Stomach smooth muscle (tissue), 2 donors: Measurements from ENCODE around the gene PPP2R5B.

Experiments used
- H3K27ac ChIP-seq: one replicate; pipeline ENCODE4 v1.7.0; 2013; ENCODE audit warnings: mild to moderate bottlenecking, low read length, inconsistent platforms
- H3K27me3 ChIP-seq, 2 donors: one replicate each; pipeline ENCODE4 v1.7.0; 2013; ENCODE audit warnings: low read length in 2 of 2; ENCODE audit not compliant: insufficient read depth in 2 of 2, control insufficient read depth in 1 of 2
- H3K36me3 ChIP-seq, 2 donors: one replicate each; pipeline ENCODE4 v1.7.0; 2013; ENCODE audit warnings: low read length in 2 of 2; ENCODE audit not compliant: control insufficient read depth in 2 of 2, insufficient read depth in 2 of 2
- H3K4me1 ChIP-seq: one replicate; pipeline ENCODE4 v1.7.0; 2013; ENCODE audit warnings: low read length; ENCODE audit not compliant: control insufficient read depth, insufficient read depth
- H3K4me3 ChIP-seq, 2 donors: one replicate each; pipeline ENCODE4 v1.7.0; 2013; ENCODE audit warnings: low read length in 2 of 2
- H3K9ac ChIP-seq, 2 donors: one replicate each; pipeline ENCODE4 v1.7.0; 2013; ENCODE audit warnings: low read length in 2 of 2, mild to moderate bottlenecking in 1 of 2
- H3K9me3 ChIP-seq, 2 donors: one replicate each; pipeline ENCODE4 v1.7.0; 2013; ENCODE audit warnings: low read length in 2 of 2; ENCODE audit not compliant: control insufficient read depth in 2 of 2
- donor health status: healthy.
- donor health status: Pancreatic carcinoma.

Gene PPP2R5B

DNA sequence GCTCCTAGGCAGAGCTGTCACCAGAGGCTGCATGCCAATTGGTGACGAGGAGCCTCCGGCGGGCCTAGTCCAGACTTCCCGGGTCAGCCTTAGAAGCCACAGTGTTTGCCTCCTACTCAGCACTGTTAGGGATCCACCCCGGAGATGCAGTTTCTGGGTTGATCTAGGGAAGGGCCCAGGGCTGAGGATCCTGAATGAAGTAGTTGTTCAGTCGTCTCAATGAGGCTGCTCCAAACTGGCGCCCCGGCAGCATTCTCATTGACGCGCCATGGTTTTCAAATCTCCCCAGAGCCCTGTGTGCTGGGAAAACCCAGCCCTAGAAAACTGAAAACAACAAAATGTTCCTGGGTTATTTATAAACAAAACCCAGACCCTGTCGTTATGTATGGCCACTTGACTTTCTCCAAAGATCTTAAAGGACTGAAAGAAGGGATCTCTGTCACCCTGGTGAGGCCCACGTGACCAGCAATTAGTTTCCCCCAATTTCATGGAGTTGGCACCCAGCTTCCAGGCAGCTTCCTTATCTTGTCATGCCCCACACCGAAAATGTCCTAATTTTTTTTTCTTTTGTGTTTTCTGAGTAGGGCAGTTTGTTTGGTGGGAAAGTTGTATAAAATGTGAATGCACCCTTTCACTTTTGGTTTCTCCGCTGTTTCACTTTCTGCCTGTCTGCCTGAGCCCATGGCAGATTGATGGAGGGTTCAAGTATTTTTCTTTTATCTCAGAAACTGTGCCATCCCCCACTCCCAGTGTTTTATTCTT is 44.1 kb upstream of the PPP2R5B start:
- Histone ChIP-seq H3K27ac (peak overlapping the region; percentile 89), H3K27me3 (no peaks in the 10 kb centered on the region), H3K4me1 (peaks cover 29% of the 10 kb centered on the region), H3K9me3 (no peaks in the 10 kb centered on the region), H3K36me3 (no peaks in the 10 kb centered on the region), H3K9ac (no peak overlapping the region), H3K4me3 (no peak overlapping the region)

DNA sequence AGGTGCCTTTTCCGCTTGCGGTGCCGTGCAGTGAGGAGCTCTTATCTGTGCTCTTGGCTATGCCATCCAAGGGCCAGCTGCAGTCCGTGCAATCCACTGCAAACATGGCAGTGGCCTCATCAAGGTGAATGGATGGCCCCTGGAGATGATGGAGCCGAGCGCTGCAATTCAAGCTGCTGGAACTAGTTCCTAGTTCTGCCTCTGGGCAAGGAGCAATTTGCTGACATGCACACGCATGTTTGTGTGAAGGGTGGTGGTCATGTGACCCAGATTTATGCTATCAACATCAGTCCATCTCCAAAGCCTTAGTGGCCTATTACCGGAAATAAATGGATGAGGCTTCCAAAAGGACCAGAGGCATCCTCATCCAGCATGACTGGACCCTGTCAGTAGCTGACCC is 43.0 kb upstream of the PPP2R5B start:
- Histone ChIP-seq H3K9ac (no peak overlapping the region), H3K36me3 (no peaks in the 10 kb centered on the region), H3K4me3 (no peak overlapping the region), H3K27me3 (no peaks in the 10 kb centered on the region), H3K27ac (no peak overlapping the region), H3K4me1 (peaks cover 19% of the 10 kb centered on the region), H3K9me3 (no peaks in the 10 kb centered on the region)

DNA sequence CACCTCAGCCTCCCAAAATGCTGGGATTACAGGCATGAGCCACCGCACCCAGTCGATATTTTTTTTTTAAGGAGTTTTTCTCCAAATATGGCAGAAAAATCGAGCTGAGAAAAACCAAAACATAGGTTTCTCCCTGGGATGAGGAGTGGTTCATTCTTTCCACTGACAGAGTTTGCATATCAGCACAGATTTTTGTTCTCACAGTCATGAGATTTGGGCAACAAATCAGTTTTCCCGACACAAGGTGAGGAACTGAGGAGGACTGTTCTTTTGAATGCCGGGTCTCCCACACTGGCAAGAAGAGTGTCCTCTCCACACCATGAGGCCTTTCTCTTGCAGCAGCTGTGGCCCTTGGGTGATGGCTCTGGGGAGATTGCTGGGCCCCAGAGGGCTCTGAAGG is 42.2 kb upstream of the PPP2R5B start:
- no peak overlapping the region for H3K27ac ChIP-seq

DNA sequence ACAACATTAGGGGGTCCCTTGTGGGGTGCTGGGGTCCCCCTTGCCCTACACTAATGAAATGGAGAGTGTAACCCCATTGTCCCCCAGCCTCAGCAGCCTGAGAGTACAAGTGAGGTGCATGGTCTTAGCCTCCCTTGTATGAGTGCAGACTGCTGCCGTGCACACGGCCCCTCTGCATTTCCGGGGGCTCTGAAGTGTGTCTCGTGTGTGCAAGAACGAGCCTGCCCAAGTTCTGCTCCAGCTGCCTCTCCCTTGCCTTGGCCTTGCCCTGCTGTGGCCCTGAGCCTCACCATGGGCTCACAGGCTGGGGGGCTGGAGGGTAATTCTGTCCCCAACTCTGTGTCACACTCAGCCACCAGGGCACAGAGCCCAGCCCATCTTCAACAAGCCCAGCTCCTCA is 40.9 kb upstream of the PPP2R5B start:
- H3K27me3 ChIP-seq = no peaks in the 10 kb centered on the region
- no peak overlapping the region for H3K27ac ChIP-seq
- peaks cover 25% of the 10 kb centered on the region for H3K4me1 ChIP-seq
- H3K9ac ChIP-seq = no peak overlapping the region
- no peak overlapping the region for H3K4me3 ChIP-seq
- no peaks in the 10 kb centered on the region for H3K9me3 ChIP-seq
- H3K36me3 ChIP-seq = no peaks in the 10 kb centered on the region

More for the DNA sequence above, 42.2 kb upstream of the PPP2R5B start:
- Histone ChIP-seq H3K27me3 (no peaks in the 10 kb centered on the region), H3K4me1 (peaks cover 13% of the 10 kb centered on the region), H3K9me3 (no peaks in the 10 kb centered on the region), H3K4me3 (no peak overlapping the region), H3K9ac (no peak overlapping the region), H3K36me3 (no peaks in the 10 kb centered on the region)

DNA sequence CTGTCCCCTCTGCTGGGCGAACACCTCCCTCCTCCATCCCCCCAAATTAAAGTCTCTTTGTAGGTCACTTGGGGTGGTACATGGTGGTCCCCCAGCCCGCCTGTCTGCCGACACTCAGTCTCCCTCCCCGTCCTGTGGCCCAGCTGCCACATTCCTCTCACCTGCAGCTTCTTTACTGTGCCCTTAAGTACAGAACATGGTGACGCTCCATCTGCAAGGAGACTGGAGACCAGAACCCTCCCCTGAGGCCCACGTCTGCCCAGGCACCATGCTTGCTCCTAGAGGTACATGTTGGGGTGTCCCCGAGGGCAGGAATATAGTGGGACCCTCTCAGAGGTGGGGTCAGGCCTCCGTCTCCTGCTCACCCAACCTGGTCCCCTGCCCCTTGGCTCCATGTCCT is 40.5 kb upstream of the PPP2R5B start:
- Histone ChIP-seq H3K27ac (no peak overlapping the region), H3K36me3 (no peaks in the 10 kb centered on the region), H3K4me1 (peaks cover 22% of the 10 kb centered on the region), H3K27me3 (no peaks in the 10 kb centered on the region), H3K9ac (no peak overlapping the region), H3K9me3 (no peaks in the 10 kb centered on the region), H3K4me3 (no peak overlapping the region)

DNA sequence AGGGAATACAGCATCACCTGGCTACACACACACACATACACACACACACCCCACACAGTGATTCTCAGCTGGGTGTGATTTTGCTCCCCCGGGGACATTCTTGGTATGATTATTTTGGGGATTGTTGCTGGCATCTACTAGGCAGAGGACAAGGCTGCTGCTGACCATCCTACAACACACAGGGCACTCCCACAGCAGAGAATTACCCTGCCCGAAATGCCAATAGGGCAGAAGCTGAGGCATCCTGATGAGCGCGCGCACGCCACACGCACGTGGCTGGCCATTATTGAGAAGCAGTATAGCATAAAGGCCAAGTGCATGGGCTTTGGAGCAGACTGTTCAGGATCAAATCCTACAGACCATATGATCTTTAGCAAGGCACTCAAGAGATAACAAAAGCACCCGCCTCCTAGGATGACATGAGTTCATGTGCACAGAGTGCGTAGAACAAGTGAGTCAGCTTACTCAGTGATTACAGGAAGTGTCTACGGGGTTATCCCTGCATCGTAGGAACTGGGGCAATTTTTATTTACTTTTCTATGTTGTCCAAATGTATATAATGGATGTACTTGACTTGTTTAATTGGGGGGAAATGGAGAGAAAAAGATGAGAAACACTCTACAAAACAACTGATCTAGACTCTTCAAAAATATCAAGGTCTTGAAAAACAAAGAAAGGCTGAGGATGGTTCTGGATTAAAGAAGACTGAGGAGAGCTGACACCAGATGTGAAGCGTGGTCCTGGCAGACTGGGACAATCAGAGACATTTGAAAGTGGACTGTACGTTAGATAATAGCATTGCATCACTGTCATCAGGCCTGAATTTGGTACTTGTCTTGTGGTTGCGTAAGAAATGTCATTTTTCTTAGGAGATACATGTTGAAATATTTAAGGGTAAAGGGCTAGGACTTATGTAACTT is 38.9 kb upstream of the PPP2R5B start:
- Histone ChIP-seq H3K9me3 (no peaks in the 10 kb centered on the region), H3K4me3 (no peak overlapping the region), H3K27me3 (no peaks in the 10 kb centered on the region), H3K9ac (no peak overlapping the region), H3K27ac (no peak overlapping the region), H3K36me3 (no peaks in the 10 kb centered on the region), H3K4me1 (peaks cover 13% of the 10 kb centered on the region)

DNA sequence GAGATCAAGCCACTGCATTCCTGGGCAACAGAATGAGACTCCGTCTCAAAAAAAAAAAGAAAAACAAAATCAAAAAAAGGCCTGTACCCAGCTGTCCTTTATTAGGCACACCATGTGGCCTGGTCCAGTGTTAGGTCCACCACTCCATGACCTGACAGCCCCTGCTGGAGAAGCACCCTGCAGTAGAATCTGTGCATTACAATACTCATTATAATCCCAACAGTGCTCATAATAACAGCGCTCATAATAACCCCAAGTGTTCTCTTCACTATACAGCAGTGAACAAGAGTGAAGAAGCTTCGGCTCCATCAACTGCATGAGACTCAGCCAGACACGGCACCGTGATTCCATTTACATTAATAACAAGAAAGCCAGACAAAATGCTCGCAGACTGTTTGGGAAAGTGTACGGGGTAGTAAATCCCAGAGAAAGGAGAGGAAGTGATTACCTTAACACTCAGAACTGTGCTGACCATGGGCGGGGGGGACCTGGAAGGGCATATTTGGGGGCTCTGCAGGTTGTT is 37.2 kb upstream of the PPP2R5B start:
- H3K27ac ChIP-seq = peak overlapping the region; percentile 53
- peaks cover 13% of the 10 kb centered on the region for H3K4me1 ChIP-seq
- no peaks in the 10 kb centered on the region for H3K9me3 ChIP-seq
- H3K4me3 ChIP-seq = peak overlapping the region; percentile 40 to 71
- H3K36me3 ChIP-seq = no peaks in the 10 kb centered on the region
- no peaks in the 10 kb centered on the region for H3K27me3 ChIP-seq
- H3K9ac ChIP-seq = peak overlapping the region; percentile 64 to 69

DNA sequence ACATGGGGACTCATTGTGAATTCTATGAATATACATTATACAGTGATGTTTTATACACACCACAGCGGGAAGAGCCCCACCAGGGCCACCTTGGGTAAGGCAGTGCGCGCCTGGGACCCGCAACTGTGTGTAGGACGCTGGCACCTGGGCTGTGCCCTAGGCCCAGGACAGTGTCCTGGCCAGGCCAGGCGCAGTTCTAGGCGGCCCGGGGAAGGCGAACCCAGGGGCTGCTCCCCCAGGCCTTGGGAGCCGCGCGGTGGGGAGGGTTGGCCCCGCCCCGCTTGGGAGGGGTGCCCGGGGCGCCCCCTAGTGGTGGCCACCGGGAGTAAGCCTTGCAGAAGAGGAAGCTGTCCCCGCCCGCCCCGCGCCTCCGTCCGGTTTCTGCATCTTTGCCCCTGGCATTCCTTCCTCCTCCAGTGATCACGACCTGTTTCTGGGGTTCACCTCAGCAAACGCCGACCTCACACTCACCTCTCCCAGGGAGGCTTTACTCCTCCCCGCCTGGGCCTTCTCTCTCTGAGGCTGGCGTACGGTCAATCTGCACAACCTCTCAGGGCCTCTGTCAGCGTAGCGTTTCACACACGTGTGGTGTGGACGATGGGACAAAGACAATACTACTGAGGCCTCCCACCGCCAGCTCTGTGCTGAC is 36.6 kb upstream of the PPP2R5B start:
- Histone ChIP-seq H3K27ac (peak overlapping the region; percentile 53), H3K4me1 (peaks cover 13% of the 10 kb centered on the region), H3K9ac (peak overlapping the region; percentile 64 to 69), H3K36me3 (no peaks in the 10 kb centered on the region), H3K27me3 (no peaks in the 10 kb centered on the region), H3K4me3 (peak overlapping the region; percentile 59 to 71), H3K9me3 (no peaks in the 10 kb centered on the region)

DNA sequence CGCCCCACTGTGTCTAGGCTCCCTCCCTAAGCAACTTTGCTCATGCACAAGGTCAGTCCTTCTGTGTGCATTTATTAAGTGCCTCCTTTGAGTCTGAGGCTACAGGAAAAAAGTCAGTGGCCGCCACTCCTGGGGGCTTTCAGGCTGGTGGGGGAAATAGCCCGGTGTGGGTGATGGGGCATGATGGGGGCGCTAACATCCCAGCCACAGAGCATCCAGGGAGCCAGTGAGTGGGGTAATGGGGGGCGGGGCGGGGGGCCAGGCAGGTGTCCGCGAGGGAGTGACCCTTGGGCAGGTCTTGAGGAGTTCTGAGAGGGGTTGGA is 36.1 kb upstream of the PPP2R5B start:
- H3K27me3 ChIP-seq = no peaks in the 10 kb centered on the region
- no peak overlapping the region for H3K27ac ChIP-seq
- peaks cover 13% of the 10 kb centered on the region for H3K4me1 ChIP-seq
- H3K9ac ChIP-seq = peak overlapping the region; percentile 64 to 66
- no peaks in the 10 kb centered on the region for H3K9me3 ChIP-seq
- no peaks in the 10 kb centered on the region for H3K36me3 ChIP-seq
- peak overlapping the region; percentile 59 to 71 for H3K4me3 ChIP-seq

DNA sequence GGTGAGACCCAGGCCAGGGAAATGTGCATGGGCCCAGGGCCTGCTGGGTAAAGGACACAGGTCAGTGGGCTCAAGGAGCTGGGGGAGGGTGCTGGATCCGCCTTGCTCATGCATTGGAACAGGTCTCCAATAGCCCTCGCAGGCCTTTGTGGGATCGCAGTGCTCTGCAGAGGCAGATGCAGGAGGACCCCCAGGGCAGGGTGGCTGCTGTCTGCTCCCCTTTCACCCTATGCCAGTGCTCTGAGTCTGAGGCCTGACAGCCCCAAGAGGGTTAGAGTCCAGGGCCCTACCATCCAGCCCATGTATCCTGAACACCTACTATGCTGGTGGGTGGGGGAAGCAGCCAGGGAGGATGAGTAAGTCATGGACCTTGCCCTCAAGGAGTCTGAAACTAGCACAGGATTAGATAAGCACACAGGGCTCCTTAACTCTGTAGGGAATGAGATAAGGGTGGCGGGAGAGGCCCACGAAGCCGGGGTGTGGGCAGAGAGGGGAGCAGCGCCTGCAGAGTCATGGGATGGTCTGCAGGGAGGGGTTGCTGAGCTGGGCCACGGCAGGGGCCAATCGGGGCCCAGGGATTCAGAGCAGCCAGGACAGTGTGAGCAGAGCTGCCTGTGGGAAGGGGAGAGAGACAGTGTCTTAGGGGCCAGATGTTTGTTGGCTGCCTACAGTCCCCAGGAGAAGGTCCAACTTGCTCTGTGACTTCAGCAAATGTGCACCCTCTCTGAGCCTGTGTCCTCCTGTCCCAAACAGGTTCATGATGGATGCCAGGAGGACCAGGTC is 35.6 kb upstream of the PPP2R5B start:
- Histone ChIP-seq H3K4me3 (no peak overlapping the region), H3K9me3 (no peaks in the 10 kb centered on the region), H3K36me3 (no peaks in the 10 kb centered on the region), H3K9ac (no peak overlapping the region), H3K27me3 (no peaks in the 10 kb centered on the region), H3K27ac (no peak overlapping the region), H3K4me1 (peaks cover 14% of the 10 kb centered on the region)
